Activated CD4-positive, alpha-beta memory T cell treated with anti-CD3 and anti-CD28 coated beads for 36 hours (primary cell): Measurements from ENCODE around the gene ARNT2. TPM values are rescaled to one million over a fixed set of nuclear protein-coding genes. Genes with fewer than 3 reads are reported as not detected.

Source experiments
- CTCF ChIA-PET: fragments of 350-600 bp; sonication (Branson Sonifier 250); formaldehyde crosslinking; loops from one replicate; lab custom pipeline; 2021; ENCODE audit warnings: antibody characterized with exemption, inconsistent platforms; lab: Charles Lee
- POLR2A ChIA-PET: fragments of 350-600 bp; sonication (Branson Sonifier 250); formaldehyde crosslinking; loops from one replicate; lab custom pipeline; 2021; ENCODE audit warnings: antibody characterized with exemption; lab: Charles Lee
- DNase-seq: peaks from one replicate; pipeline ENCODE4 v3.0.0-alpha.2; 2020
- H3K27ac Mint-ChIP-seq: one replicate; pipeline ENCODE4 v1.8.0; 2021; ENCODE audit warnings: mixed read lengths
- H3K27me3 Mint-ChIP-seq: one replicate; pipeline ENCODE4 v1.8.0; 2021; ENCODE audit warnings: mixed read lengths
- H3K36me3 Mint-ChIP-seq: one replicate; pipeline ENCODE4 v1.8.0; 2021; ENCODE audit warnings: mixed read lengths
- H3K4me1 Mint-ChIP-seq: one replicate; pipeline ENCODE4 v1.8.0; 2021; ENCODE audit warnings: low read depth, mixed read lengths
- H3K4me3 Mint-ChIP-seq: one replicate; pipeline ENCODE4 v1.8.0; 2021; ENCODE audit warnings: mild to moderate bottlenecking, mixed read lengths
- H3K9me3 Mint-ChIP-seq: one replicate; pipeline ENCODE4 v1.8.0; 2021; ENCODE audit warnings: mixed read lengths
- intact Hi-C: fragments of 100-400 bp; cut with micrococcal nuclease; formaldehyde crosslinking; loops from one replicate; pipeline ENCODE4 v1.15.1; 2023
- total RNA-seq, 2 experiments: library from RNA; stranded (reverse); gene quantifications; one replicate each; pipeline ENCODE4 v1.2.3, GENCODE V29; 2021

The ARNT2 gene
- total RNA-seq, 2 experiments from 2014 or later = 0.10 to 0.38 TPM

GRCh38 chr15:80415358-80415670 lies 11.1 kb downstream of the ARNT2 start:
- H3K9me3 Mint-ChIP-seq = no peaks in the 10 kb centered on the region
- ChIA-PET CTCF (no interaction called here), POLR2A (no interaction called here)
- intact Hi-C loops = no loop called here
- no peak for DNase-seq
- H3K27me3 Mint-ChIP-seq = peaks cover 24% of the 10 kb centered on the region
- H3K27ac Mint-ChIP-seq = no peak overlapping the region
- no peak overlapping the region for H3K4me3 Mint-ChIP-seq
- no peaks in the 10 kb centered on the region for H3K4me1 Mint-ChIP-seq
- H3K36me3 Mint-ChIP-seq = no peaks in the 10 kb centered on the region

DNA sequence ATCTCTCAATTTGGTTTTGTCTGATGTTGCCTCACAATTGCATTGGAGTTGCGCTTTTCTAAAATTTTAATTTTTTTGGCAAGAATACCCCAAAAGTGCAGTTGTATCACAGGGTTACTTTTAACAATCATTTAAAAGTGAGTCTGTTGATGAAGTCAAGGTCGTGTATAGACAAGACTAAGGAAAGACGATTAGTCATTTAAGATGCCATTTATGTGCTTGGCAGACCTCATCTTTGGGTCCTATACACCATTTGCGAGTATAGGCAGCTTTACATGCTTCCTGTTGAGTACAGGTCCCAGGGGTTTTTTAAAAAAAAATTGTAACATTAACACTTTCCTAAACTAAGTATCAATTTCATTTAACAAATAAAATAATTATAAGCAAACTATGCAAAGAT lies 12.5 kb downstream of the ARNT2 start:
- ChIA-PET POLR2A (no interaction called here), CTCF (no interaction called here)
- H3K4me1 Mint-ChIP-seq = no peaks in the 10 kb centered on the region
- H3K9me3 Mint-ChIP-seq = no peaks in the 10 kb centered on the region
- no peaks in the 10 kb centered on the region for H3K36me3 Mint-ChIP-seq
- no peak overlapping the region for H3K4me3 Mint-ChIP-seq
- intact Hi-C loops = no loop called here
- H3K27ac Mint-ChIP-seq = no peak overlapping the region
- no peak for DNase-seq
- peaks cover 18% of the 10 kb centered on the region for H3K27me3 Mint-ChIP-seq

DNA sequence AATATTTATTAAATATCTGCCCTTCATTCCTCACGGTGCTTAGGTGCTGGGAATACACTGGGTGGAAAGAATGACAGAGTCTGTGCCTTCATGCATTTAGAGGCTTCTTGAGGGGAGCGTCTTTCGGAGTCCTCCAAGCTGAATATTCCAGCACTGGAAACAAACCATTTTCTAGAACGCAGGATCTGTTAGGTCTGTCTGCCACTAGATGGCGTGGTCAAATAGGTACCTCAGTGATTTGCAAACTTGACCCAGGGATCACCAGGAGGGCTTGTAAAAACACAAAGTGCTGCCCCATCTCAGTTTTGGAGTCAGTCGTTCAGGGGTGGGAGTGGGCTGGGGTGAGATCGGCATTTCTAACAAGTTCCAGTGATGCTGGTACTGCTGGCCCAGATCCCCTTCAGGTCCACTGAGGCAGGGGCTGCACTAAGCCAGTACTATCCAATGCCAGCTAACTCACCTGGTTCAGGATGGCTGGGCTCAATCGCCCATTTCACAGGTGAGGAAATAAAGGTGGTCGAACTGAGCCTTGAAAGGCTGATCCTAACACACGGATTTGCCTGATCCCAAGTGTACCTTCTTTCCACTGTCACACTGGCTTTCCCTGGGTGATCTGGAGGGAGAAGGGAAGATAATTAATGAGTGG lies 14.8 kb downstream of the ARNT2 start:
- POLR2A ChIA-PET = no interaction called here

DNA sequence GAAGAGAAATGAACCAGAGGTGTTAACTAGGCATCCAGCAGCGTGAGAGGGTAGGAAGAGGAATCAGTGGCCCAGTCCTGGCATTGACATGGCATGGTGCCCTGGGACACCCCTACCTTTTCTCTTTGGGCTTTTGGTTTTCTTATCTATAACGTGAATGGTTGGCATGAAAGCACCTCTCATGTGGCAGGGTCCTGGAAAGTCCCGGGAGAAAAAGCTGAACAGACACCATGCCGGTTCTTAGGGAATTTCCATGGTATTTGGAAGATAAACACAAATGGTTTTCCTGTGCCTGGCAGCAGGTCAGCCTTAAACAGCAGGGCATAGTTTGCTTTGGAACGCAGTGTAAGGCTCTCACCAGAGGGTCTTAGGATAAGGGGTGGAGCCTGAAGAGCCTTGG lies 15.4 kb downstream of the ARNT2 start:
- H3K27ac Mint-ChIP-seq = no peak overlapping the region
- ChIA-PET POLR2A (no interaction called here), CTCF (interaction anchor here (0.7 kb wide), 1 partner anchor 846 kb away, joined by 3 read pairs; no protein-coding TSS in a partner anchor)
- no peaks in the 10 kb centered on the region for H3K9me3 Mint-ChIP-seq
- no peak for DNase-seq
- intact Hi-C loops = no loop called here
- peaks cover 18% of the 10 kb centered on the region for H3K27me3 Mint-ChIP-seq
- H3K36me3 Mint-ChIP-seq = no peaks in the 10 kb centered on the region
- H3K4me3 Mint-ChIP-seq = no peak overlapping the region
- H3K4me1 Mint-ChIP-seq = no peaks in the 10 kb centered on the region

More for the DNA sequence above, 14.8 kb downstream of the ARNT2 start:
- Mint-ChIP-seq H3K36me3 (no peaks in the 10 kb centered on the region), H3K9me3 (no peaks in the 10 kb centered on the region), H3K27ac (no peak overlapping the region), H3K4me1 (no peaks in the 10 kb centered on the region), H3K4me3 (no peak overlapping the region), H3K27me3 (peaks cover 18% of the 10 kb centered on the region)
- intact Hi-C loops = no loop called here
- DNase-seq = no peak
- CTCF ChIA-PET = no interaction called here

DNA sequence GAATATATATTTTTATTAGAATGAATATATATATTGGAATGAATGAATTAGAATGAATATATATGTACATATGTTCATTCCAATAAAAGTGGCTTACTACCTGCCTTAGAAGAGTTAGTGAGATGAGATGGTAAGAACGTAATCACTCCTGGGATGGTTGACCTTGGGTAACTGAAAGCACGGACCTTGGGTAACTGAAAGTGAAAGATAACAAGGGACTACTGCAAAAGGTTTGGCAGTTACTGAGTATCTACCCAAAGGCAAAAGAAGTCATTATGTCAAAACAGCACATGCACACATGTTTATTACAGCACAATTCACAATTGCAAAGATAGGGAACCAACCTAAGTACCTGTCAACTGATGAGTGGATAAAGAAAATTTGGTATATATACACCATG lies 16.5 kb downstream of the ARNT2 start:
- Mint-ChIP-seq H3K4me1 (no peaks in the 10 kb centered on the region), H3K36me3 (no peaks in the 10 kb centered on the region), H3K27me3 (peaks cover 18% of the 10 kb centered on the region), H3K27ac (no peak overlapping the region), H3K4me3 (no peak overlapping the region), H3K9me3 (no peaks in the 10 kb centered on the region)
- ChIA-PET POLR2A (no interaction called here), CTCF (no interaction called here)
- DNase-seq = no peak
- intact Hi-C loops = no loop called here

DNA sequence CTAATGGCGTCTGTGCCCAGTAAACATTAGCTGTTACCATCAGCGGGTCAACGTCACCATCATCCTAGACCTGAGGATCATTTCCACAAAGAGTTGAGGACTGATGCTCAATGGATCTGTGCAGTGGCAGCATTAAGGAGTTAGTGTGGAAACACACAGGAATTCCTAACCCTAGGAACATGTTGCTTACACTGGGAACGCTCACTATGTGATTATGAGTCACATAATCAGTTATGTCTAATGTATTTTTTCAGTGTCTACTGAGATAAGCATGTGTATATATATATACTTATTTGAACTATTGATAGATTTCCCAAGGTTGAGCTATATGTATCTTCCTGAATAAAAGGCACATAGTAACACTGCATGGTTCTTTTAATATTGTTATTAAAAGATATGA lies 19.0 kb downstream of the ARNT2 start:
- no peak overlapping the region for H3K4me3 Mint-ChIP-seq
- ChIA-PET CTCF (interaction anchor here (1.0 kb wide), 1 partner anchor 33 kb away, joined by 3 read pairs; no protein-coding TSS in a partner anchor), POLR2A (no interaction called here)
- H3K4me1 Mint-ChIP-seq = no peaks in the 10 kb centered on the region
- intact Hi-C loops = no loop called here
- peaks cover 9% of the 10 kb centered on the region for H3K27me3 Mint-ChIP-seq
- H3K36me3 Mint-ChIP-seq = no peaks in the 10 kb centered on the region
- no peak for DNase-seq
- no peaks in the 10 kb centered on the region for H3K9me3 Mint-ChIP-seq
- no peak overlapping the region for H3K27ac Mint-ChIP-seq

GRCh38 chr15:80424381-80424780 lies 20.2 kb downstream of the ARNT2 start:
- no peak overlapping the region for H3K4me3 Mint-ChIP-seq
- H3K9me3 Mint-ChIP-seq = no peaks in the 10 kb centered on the region
- H3K36me3 Mint-ChIP-seq = no peaks in the 10 kb centered on the region
- POLR2A ChIA-PET = no interaction called here
- H3K27me3 Mint-ChIP-seq = peaks cover 3% of the 10 kb centered on the region
- H3K4me1 Mint-ChIP-seq = no peaks in the 10 kb centered on the region
- DNase-seq = no peak
- intact Hi-C loops = no loop called here
- CTCF ChIA-PET = no interaction called here
- H3K27ac Mint-ChIP-seq = no peak overlapping the region

DNA sequence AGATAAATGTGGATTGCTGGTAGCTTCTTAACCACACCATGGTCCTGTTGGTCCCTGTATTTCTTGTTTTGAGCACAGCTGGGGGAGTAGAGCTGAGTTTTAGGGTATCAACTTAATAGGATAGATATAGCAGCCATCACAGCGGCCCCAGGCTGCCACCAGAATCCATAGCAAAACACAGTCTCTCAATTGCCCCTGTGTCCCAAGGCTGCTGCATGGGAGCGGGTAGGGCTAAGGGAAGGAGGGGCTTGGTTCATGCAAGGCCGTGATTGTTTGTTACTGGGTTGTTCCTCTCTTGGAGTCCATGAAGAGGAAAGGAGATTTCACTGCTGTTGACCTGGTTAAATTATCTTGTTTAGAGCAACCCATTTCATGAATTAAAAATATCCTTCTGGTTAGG lies 22.1 kb downstream of the ARNT2 start:
- no peaks in the 10 kb centered on the region for H3K4me1 Mint-ChIP-seq
- no peak overlapping the region for H3K27ac Mint-ChIP-seq
- no peak for DNase-seq
- intact Hi-C loops = no loop called here
- ChIA-PET CTCF (no interaction called here), POLR2A (no interaction called here)
- no peaks in the 10 kb centered on the region for H3K27me3 Mint-ChIP-seq
- no peaks in the 10 kb centered on the region for H3K9me3 Mint-ChIP-seq
- no peak overlapping the region for H3K4me3 Mint-ChIP-seq
- no peaks in the 10 kb centered on the region for H3K36me3 Mint-ChIP-seq

- CTCF ChIA-PET = interaction anchor here (0.7 kb wide), 1 partner anchor 617 kb away, joined by 3 read pairs; no protein-coding TSS in a partner anchor
- Mint-ChIP-seq H3K4me3 (no peak overlapping the region), H3K27ac (no peak overlapping the region), H3K4me1 (no peaks in the 10 kb centered on the region), H3K9me3 (no peaks in the 10 kb centered on the region), H3K36me3 (no peaks in the 10 kb centered on the region), H3K27me3 (no peaks in the 10 kb centered on the region)
- POLR2A ChIA-PET = no interaction called here
- intact Hi-C loops = no loop called here
- no peak for DNase-seq
Measured at GRCh38 chr15:80429964-80430363, 25.8 kb downstream of the ARNT2 start.

DNA sequence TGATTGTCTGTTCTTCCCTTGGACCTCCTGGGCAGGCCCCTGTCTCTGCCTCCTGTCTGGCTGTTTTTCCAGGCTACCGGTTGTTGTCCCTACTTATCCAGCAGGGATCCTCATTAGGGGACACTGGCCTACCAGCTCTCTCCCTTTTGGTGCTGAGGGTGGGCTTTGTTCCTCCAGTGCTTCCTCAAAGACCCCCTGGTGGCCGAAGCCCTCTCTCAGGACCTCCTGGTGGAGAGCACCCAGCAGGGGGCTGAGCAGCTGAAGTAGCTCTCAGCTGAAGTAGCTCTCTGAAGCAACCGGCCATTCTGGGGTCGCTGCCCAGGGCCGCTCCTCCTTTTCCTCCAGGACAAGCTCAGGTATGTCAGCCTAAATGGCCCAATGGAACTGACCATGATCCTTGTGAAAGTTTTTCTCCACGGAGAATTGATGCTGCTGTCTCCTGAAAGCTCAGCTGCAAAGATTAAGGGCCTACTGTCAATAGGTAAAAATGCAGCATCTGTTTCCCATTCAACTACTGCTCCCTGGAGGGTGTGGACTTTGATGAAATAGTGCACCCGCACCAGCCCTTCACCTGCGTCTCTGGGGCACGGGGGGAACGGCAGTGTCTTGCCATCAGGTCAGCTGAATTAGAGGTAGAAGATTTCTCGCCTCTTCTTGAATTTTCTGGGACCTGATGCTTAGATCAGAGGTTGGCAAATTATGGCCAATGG lies 27.6 kb downstream of the ARNT2 start:
- Mint-ChIP-seq H3K4me1 (peaks cover 1% of the 10 kb centered on the region), H3K9me3 (no peaks in the 10 kb centered on the region), H3K27ac (no peak overlapping the region)

DNA sequence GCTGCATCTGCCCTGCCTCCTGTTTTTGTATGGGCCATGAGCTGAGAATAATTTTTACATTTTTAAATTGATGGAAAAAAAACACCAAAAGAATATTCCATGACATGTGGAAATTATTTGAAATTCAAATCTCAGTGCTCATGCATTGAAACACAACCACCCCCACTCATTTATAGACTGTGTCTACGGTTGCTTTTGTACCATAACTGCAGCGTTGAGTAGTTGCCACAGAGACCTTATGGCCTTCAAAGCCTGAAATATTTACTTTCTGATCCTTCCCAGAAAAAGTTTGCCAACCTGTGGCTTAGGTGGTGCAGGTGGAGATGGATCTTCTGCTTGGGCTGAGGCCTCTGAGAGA lies 28.1 kb downstream of the ARNT2 start:
- no peak overlapping the region for H3K27ac Mint-ChIP-seq
- ChIA-PET POLR2A (no interaction called here), CTCF (no interaction called here)
- peaks cover 1% of the 10 kb centered on the region for H3K4me1 Mint-ChIP-seq
- peaks cover 2% of the 10 kb centered on the region for H3K27me3 Mint-ChIP-seq
- intact Hi-C loops = no loop called here
- no peak for DNase-seq
- no peaks in the 10 kb centered on the region for H3K9me3 Mint-ChIP-seq
- no peak overlapping the region for H3K4me3 Mint-ChIP-seq
- no peaks in the 10 kb centered on the region for H3K36me3 Mint-ChIP-seq

More for the DNA sequence above, 27.6 kb downstream of the ARNT2 start:
- no peaks in the 10 kb centered on the region for H3K36me3 Mint-ChIP-seq
- ChIA-PET POLR2A (no interaction called here), CTCF (no interaction called here)
- DNase-seq = no peak
- no peak overlapping the region for H3K4me3 Mint-ChIP-seq
- intact Hi-C loops = no loop called here
- no peaks in the 10 kb centered on the region for H3K27me3 Mint-ChIP-seq

DNA sequence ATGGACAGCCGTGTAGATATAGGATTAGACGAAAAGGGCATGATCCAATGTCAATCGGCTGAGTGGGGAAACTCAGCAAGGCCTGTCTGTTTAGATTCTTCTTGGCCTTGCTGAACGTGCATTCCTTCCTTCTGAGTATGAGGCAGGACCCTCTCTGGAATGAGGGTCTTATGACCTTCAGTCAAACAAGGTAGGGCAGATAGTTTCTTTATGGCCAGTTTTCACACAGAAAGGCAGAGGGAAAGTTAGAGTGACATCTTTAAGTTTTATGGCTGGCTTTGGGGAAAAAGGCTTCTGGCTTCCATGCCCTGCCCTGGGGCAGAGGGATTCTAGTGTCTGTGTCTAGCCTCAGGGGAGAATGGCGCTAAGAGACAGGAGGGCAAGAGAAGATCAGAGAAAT lies 29.7 kb downstream of the ARNT2 start:
- Mint-ChIP-seq H3K4me3 (no peak overlapping the region), H3K9me3 (no peaks in the 10 kb centered on the region)
- POLR2A ChIA-PET = no interaction called here

More for the DNA sequence above, 29.7 kb downstream of the ARNT2 start:
- DNase-seq = no peak
- intact Hi-C loops = no loop called here
- Mint-ChIP-seq H3K36me3 (no peaks in the 10 kb centered on the region), H3K27me3 (peaks cover 4% of the 10 kb centered on the region), H3K27ac (no peak overlapping the region), H3K4me1 (peaks cover 1% of the 10 kb centered on the region)
- CTCF ChIA-PET = no interaction called here
